Left kidney (tissue), 2 donors: ENCODE results near the gene MRTO4. TPM values are rescaled to one million over a fixed set of nuclear protein-coding genes. Genes with fewer than 3 reads are reported as not detected.

Source experiments
- DNase-seq: peaks from one replicate; pipeline ENCODE4 v3.0.0-alpha.2; 2013
- polyA plus RNA-seq: library from polyadenylated mRNA; unstranded; fragments of 120-200 nt; gene quantifications from one replicate; pipeline ENCODE4 v1.2.1, GENCODE V29; 2013; ENCODE audit not compliant: insufficient read length

Gene MRTO4
- polyA plus RNA-seq, 1 donor: 32.4 TPM

- peak; percentile 22 for DNase-seq
These were observed 57.7 kb downstream of the MRTO4 start for GRCh38 chr1:19309123-19309813.

Other genes with a start within 250 kb of the MRTO4 start
- gene UBR4, start 41.5 kb upstream of the MRTO4 start, polyA plus RNA-seq: 150 TPM
- 63.2 TPM for gene EMC1, start 281 bp upstream of the MRTO4 start, polyA plus RNA-seq
- gene AKR7A3, start 37.0 kb downstream of the MRTO4 start, polyA plus RNA-seq: 2.6 TPM
- 76.2 TPM for gene AKR7A2, start 60.3 kb downstream of the MRTO4 start, polyA plus RNA-seq
- gene SLC66A1, start 60.5 kb downstream of the MRTO4 start, polyA plus RNA-seq: 13.3 TPM
- 217 TPM for gene CAPZB, start 233.7 kb downstream of the MRTO4 start, polyA plus RNA-seq